SK-N-SH (cell line): ENCODE data around the gene MYO16. TPM values are rescaled to one million over a fixed set of nuclear protein-coding genes. Genes with fewer than 3 reads are reported as not detected.

Source experiments
- CTCF ChIA-PET: fragments of 300-600, 350-600 bp; formaldehyde crosslinking; extraction: SDS; loops from one replicate; lab custom pipeline; 2021; lab: Yijun Ruan, JAX
- POLR2A ChIA-PET: fragments of 350-600 bp; sonication (Branson Sonifier 250); formaldehyde crosslinking; extraction: SDS; loops from one replicate; lab custom pipeline; 2020; ENCODE audit warnings: antibody characterized with exemption, inconsistent platforms; lab: Yijun Ruan, JAX
- DNase-seq: peaks from one replicate; pipeline ENCODE4 v3.0.0; 2012
- H2AFZ ChIP-seq: fragments of 200-600 bp; sonication (generic); 2 replicates; pipeline ENCODE4 v1.8.1; 2016; ENCODE audit warnings: antibody characterized with exemption, mild to moderate bottlenecking, low read depth
- H3F3A ChIP-seq: fragments of 200-600 bp; sonication (generic); replicated peaks from 2 replicates; pipeline ENCODE3; 2016; ENCODE audit warnings: antibody characterized with exemption, mild to moderate bottlenecking; ENCODE audit not compliant: insufficient read depth
- H3K27ac ChIP-seq, 2 experiments: fragments of 200-500 bp in 1 of 2; fragments of 200-600 bp in 1 of 2; sonication (Bioruptor generic) in 1 of 2; sonication (generic), shearing (Covaris generic) in 1 of 2; 2 replicates each; pipeline versions ENCODE4 v1.5.1 to v1.6.1; 2014 to 2016; ENCODE audit warnings: low read depth in 2 of 2, inconsistent platforms in 1 of 2, low read length in 1 of 2, mild to moderate bottlenecking in 1 of 2, mixed read lengths in 1 of 2
- H3K27me3 ChIP-seq: fragments of 200-600 bp; sonication (generic), shearing (Covaris generic); 2 replicates; pipeline ENCODE4 v1.6.1; 2016; ENCODE audit warnings: mixed run types; ENCODE audit not compliant: insufficient read depth
- H3K36me3 ChIP-seq, 2 experiments: fragments of 200-500 bp in 1 of 2; fragments of 200-600 bp in 1 of 2; sonication (Bioruptor generic) in 1 of 2; sonication (generic) in 1 of 2; replicated peaks in 1 of 2; 2 replicates each; pipeline versions ENCODE3 to v1.5.1; 2014 to 2016; ENCODE audit warnings: low read length in 1 of 2, mild to moderate bottlenecking in 1 of 2; ENCODE audit not compliant: insufficient read depth in 2 of 2, control insufficient read depth in 1 of 2
- H3K4me1 ChIP-seq, 2 experiments: fragments of 200-500 bp in 1 of 2; fragments of 200-600 bp in 1 of 2; sonication (Bioruptor generic) in 1 of 2; sonication (generic), shearing (Covaris generic) in 1 of 2; 2 replicates each; pipeline versions ENCODE4 v1.5.1 to v1.6.1; 2014 to 2016; ENCODE audit warnings: low read depth in 1 of 2, low read length in 1 of 2, mixed run types in 1 of 2; ENCODE audit not compliant: insufficient read depth in 2 of 2, control insufficient read depth in 1 of 2
- H3K4me2 ChIP-seq: fragments of 200-600 bp; sonication (generic), shearing (Covaris generic); 2 replicates; pipeline ENCODE4 v1.6.1; 2017; ENCODE audit warnings: mixed run types
- H3K4me3 ChIP-seq, 2 experiments: fragments of 200-500 bp in 1 of 2; fragments of 200-600 bp in 1 of 2; sonication (Bioruptor generic) in 1 of 2; sonication (generic), shearing (Covaris generic) in 1 of 2; 2 replicates each; pipeline versions ENCODE4 v1.5.1 to v1.8.1; 2014 to 2016; ENCODE audit warnings: low read depth in 2 of 2, inconsistent platforms in 1 of 2, low read length in 1 of 2, mild to moderate bottlenecking in 1 of 2, mixed read lengths in 1 of 2, moderate library complexity in 1 of 2
- H3K79me2 ChIP-seq: fragments of 200-600 bp; sonication (generic); 2 replicates; pipeline ENCODE4 v1.8.1; 2017; ENCODE audit warnings: mild to moderate bottlenecking; ENCODE audit not compliant: insufficient read depth
- H3K9ac ChIP-seq: fragments of 200-600 bp; sonication (generic); 2 replicates; pipeline ENCODE4 v1.6.1; 2017; ENCODE audit warnings: mixed run types
- H3K9me2 ChIP-seq: fragments of 200-600 bp; sonication (generic); 2 replicates; pipeline ENCODE4 v1.6.1; 2017; ENCODE audit warnings: mixed run types
- H3K9me3 ChIP-seq: fragments of 200-600 bp; sonication (generic); 2 replicates; pipeline ENCODE4 v1.6.1; 2017; ENCODE audit warnings: mixed run types, mild to moderate bottlenecking, moderate library complexity
- H4K20me1 ChIP-seq: fragments of 200-600 bp; sonication (generic); 2 replicates; pipeline ENCODE4 v1.6.1; 2017; ENCODE audit warnings: mild to moderate bottlenecking, mixed run types; ENCODE audit not compliant: insufficient read depth
- CHD2 ChIP-seq: fragments of 150-350 bp; IDR thresholded peaks from 2 replicates; pipeline ENCODE4 v1.6.1; 2018; ENCODE audit warnings: low read length; ENCODE audit not compliant: partially characterized antibody
- ELF1 ChIP-seq: IDR thresholded peaks from 2 replicates; pipeline ENCODE4 v1.4.0; 2012
- FOSL2 ChIP-seq: IDR thresholded peaks from 2 replicates; pipeline ENCODE4 v1.4.0; 2012; ENCODE audit warnings: low read depth, mild to moderate bottlenecking, moderate library complexity, borderline replicate concordance
- GATA2 ChIP-seq: sonication (generic); formaldehyde crosslinking; IDR thresholded peaks from 2 replicates; pipeline ENCODE4 v1.5.0; 2020; ENCODE audit warnings: mild to moderate bottlenecking, missing genetic modification reagents
- JUND ChIP-seq: IDR thresholded peaks from 2 replicates; pipeline ENCODE4 v1.4.0; 2012
- MEF2A ChIP-seq: IDR thresholded peaks from 2 replicates; pipeline ENCODE4 v1.4.0; 2012; ENCODE audit warnings: low read depth, borderline replicate concordance
- NFIC ChIP-seq: IDR thresholded peaks from 2 replicates; pipeline ENCODE4 v1.4.0; 2012; ENCODE audit warnings: borderline replicate concordance
- RFX5 ChIP-seq: IDR thresholded peaks from 2 replicates; pipeline ENCODE4 v1.6.1; 2012; ENCODE audit warnings: mild to moderate bottlenecking, improper control_type of control experiment, low read length
- RXRA ChIP-seq: IDR thresholded peaks from 2 replicates; pipeline ENCODE4 v1.4.0; 2012; ENCODE audit warnings: low read depth, mild to moderate bottlenecking, borderline replicate concordance
- SIN3A ChIP-seq: IDR thresholded peaks from 2 replicates; pipeline ENCODE4 v1.6.1; 2012; ENCODE audit warnings: low read depth, mild to moderate bottlenecking, low read length, moderate library complexity, borderline replicate concordance
- SMC3 ChIP-seq: IDR thresholded peaks from 2 replicates; pipeline ENCODE4 v1.6.1; 2012; ENCODE audit warnings: low read depth, low read length, improper control_type of control experiment
- TAF1 ChIP-seq: IDR thresholded peaks from 2 replicates; pipeline ENCODE4 v1.6.1; 2012; ENCODE audit warnings: low read depth, mild to moderate bottlenecking, low read length, moderate library complexity, borderline replicate concordance
- TEAD4 ChIP-seq: IDR thresholded peaks from 2 replicates; pipeline ENCODE4 v1.4.0; 2012; ENCODE audit warnings: mild to moderate bottlenecking, borderline replicate concordance; ENCODE audit not compliant: insufficient read depth
- WGBS: methylation state at CpG from one replicate; pipeline ENCODE4 v1.1.6; 2017; ENCODE audit warnings: low lambda C conversion rate; 5-methylcytosine and 5-hydroxymethylcytosine counted together
- polyA plus RNA-seq, 3 experiments: library from polyadenylated mRNA; depleted of rRNA; stranded (reverse); fragments of >200 nt; gene quantifications; 2 replicates each; pipeline ENCODE4 v1.2.3, GENCODE V29; 2012
- TF ChIP-seq, protein P1 (sequence below): IDR thresholded peaks from 2 replicates; pipeline ENCODE4 v1.4.0; 2012; ENCODE audit warnings: low read depth, borderline replicate concordance
- TF ChIP-seq, protein P2 (sequence below): IDR thresholded peaks from 2 replicates; pipeline ENCODE4 v1.6.1; 2012; ENCODE audit warnings: mild to moderate bottlenecking, low read depth, low read length, moderate library complexity
- TF ChIP-seq, protein P3 (sequence below): fragments of 150-350 bp; IDR thresholded peaks from 2 replicates; pipeline ENCODE4 v1.6.1; 2017; ENCODE audit warnings: antibody characterized with exemption, low read length, low read depth, borderline replicate concordance
- TF ChIP-seq, protein P4 (sequence below): IDR thresholded peaks from 2 replicates; pipeline ENCODE4; 2012

The MYO16 gene
- polyA plus RNA-seq, 1 of the 3 experiments (the other 2 are of a cell fraction): 0.07 TPM

DNA sequence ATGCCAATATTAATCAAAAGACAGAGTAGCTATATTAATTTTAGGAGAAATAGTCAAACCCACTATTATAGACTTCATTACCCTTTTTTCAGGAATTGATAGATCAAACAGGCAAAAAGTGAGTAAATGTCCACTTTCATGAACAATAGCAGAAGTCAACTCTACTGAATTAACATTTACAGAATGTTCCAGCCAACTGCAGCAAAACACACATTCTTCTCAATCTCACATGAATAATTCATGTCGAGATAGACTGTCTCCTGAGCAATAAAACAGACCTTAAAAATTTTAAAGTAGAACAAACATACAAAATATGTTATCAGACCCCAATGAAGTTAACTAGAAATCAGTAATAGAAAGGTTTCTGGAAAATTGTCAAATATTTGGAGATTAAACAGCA, 118.4 kb downstream of the MYO16 start:
- no peaks in the 10 kb centered on the region for H3K79me2 ChIP-seq
- no peak overlapping the region for H3K9ac ChIP-seq
- POLR2A ChIA-PET: no interaction called here
- H3K27me3 ChIP-seq: no peaks in the 10 kb centered on the region
- no peaks in the 10 kb centered on the region for H3K9me2 ChIP-seq
- no peaks in the 10 kb centered on the region for H4K20me1 ChIP-seq
- no peak overlapping the region for H3K27ac ChIP-seq
- H3K36me3 ChIP-seq: no peaks in the 10 kb centered on the region
- no peaks in the 10 kb centered on the region for H3F3A ChIP-seq
- no peak overlapping the region for H3K4me3 ChIP-seq
- no peak for DNase-seq
- H3K4me2 ChIP-seq: no peak overlapping the region
- 0% methylated on average over 1 of the region's 1 CpG for WGBS
- H3K4me1 ChIP-seq: no peaks in the 10 kb centered on the region
- H3K9me3 ChIP-seq: no peaks in the 10 kb centered on the region
- TF ChIP-seq SMC3 (no peak), TAF1 (no peak), TEAD4 (no peak), ELF1 (no peak), MEF2A (no peak), NFIC (no peak), FOSL2 (no peak), SIN3A (no peak), RXRA (no peak), CHD2 (no peak), GATA2 (no peak), JUND (no peak), RFX5 (no peak)
- TF ChIP-seq, protein P1, sequence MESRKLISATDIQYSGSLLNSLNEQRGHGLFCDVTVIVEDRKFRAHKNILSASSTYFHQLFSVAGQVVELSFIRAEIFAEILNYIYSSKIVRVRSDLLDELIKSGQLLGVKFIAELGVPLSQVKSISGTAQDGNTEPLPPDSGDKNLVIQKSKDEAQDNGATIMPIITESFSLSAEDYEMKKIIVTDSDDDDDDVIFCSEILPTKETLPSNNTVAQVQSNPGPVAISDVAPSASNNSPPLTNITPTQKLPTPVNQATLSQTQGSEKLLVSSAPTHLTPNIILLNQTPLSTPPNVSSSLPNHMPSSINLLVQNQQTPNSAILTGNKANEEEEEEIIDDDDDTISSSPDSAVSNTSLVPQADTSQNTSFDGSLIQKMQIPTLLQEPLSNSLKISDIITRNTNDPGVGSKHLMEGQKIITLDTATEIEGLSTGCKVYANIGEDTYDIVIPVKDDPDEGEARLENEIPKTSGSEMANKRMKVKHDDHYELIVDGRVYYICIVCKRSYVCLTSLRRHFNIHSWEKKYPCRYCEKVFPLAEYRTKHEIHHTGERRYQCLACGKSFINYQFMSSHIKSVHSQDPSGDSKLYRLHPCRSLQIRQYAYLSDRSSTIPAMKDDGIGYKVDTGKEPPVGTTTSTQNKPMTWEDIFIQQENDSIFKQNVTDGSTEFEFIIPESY: no peak
- TF ChIP-seq, protein P2, sequence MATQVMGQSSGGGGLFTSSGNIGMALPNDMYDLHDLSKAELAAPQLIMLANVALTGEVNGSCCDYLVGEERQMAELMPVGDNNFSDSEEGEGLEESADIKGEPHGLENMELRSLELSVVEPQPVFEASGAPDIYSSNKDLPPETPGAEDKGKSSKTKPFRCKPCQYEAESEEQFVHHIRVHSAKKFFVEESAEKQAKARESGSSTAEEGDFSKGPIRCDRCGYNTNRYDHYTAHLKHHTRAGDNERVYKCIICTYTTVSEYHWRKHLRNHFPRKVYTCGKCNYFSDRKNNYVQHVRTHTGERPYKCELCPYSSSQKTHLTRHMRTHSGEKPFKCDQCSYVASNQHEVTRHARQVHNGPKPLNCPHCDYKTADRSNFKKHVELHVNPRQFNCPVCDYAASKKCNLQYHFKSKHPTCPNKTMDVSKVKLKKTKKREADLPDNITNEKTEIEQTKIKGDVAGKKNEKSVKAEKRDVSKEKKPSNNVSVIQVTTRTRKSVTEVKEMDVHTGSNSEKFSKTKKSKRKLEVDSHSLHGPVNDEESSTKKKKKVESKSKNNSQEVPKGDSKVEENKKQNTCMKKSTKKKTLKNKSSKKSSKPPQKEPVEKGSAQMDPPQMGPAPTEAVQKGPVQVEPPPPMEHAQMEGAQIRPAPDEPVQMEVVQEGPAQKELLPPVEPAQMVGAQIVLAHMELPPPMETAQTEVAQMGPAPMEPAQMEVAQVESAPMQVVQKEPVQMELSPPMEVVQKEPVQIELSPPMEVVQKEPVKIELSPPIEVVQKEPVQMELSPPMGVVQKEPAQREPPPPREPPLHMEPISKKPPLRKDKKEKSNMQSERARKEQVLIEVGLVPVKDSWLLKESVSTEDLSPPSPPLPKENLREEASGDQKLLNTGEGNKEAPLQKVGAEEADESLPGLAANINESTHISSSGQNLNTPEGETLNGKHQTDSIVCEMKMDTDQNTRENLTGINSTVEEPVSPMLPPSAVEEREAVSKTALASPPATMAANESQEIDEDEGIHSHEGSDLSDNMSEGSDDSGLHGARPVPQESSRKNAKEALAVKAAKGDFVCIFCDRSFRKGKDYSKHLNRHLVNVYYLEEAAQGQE: no peak
- TF ChIP-seq, protein P3, sequence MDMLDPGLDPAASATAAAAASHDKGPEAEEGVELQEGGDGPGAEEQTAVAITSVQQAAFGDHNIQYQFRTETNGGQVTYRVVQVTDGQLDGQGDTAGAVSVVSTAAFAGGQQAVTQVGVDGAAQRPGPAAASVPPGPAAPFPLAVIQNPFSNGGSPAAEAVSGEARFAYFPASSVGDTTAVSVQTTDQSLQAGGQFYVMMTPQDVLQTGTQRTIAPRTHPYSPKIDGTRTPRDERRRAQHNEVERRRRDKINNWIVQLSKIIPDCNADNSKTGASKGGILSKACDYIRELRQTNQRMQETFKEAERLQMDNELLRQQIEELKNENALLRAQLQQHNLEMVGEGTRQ: no peak
- TF ChIP-seq, protein P4, sequence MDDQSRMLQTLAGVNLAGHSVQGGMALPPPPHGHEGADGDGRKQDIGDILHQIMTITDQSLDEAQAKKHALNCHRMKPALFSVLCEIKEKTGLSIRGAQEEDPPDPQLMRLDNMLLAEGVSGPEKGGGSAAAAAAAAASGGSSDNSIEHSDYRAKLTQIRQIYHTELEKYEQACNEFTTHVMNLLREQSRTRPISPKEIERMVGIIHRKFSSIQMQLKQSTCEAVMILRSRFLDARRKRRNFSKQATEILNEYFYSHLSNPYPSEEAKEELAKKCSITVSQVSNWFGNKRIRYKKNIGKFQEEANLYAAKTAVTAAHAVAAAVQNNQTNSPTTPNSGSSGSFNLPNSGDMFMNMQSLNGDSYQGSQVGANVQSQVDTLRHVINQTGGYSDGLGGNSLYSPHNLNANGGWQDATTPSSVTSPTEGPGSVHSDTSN: no peak
- TF ChIP-seq, all 33 proteins: peak for 0
- CTCF ChIA-PET: interaction anchor here (0.9 kb wide), 1 partner anchor 52 kb away, joined by 3 read pairs; no protein-coding TSS in a partner anchor
- H2AFZ ChIP-seq: no peak overlapping the region
